Fibroblast of lung (primary cell): ENCODE results near the gene GLIS1. TPM values are rescaled to one million over a fixed set of nuclear protein-coding genes. Genes with fewer than 3 reads are reported as not detected.
"Not testable (repeated sequence)": the region's sequence is repeated elsewhere in the genome, so short reads cannot be mapped to it uniquely, and the experiment has no call there.

ENCODE experiments used
- DNase-seq, 2 donors: peaks; one replicate each; pipeline versions ENCODE4 v3.0.0 to v3.0.0-alpha.2; 2010; ENCODE audit warnings: low read depth in 2 of 2
- H2AFZ ChIP-seq: 2 replicates; pipeline ENCODE4 v1.5.1; 2012; ENCODE audit warnings: low read length, control low read depth, inconsistent platforms
- H3K27ac ChIP-seq: 2 replicates; pipeline ENCODE4 v1.5.1; 2011; ENCODE audit warnings: low read length, control low read depth; ENCODE audit not compliant: insufficient read depth
- H3K27me3 ChIP-seq: 2 replicates; pipeline ENCODE4 v1.5.1; 2011; ENCODE audit warnings: mild to moderate bottlenecking, low read length; ENCODE audit not compliant: control insufficient read depth, insufficient read depth
- H3K36me3 ChIP-seq: 2 replicates; pipeline ENCODE4 v1.5.1; 2011; ENCODE audit warnings: low read length; ENCODE audit not compliant: control insufficient read depth, insufficient read depth
- H3K4me1 ChIP-seq: 2 replicates; pipeline ENCODE4 v1.5.1; 2011; ENCODE audit warnings: low read length; ENCODE audit not compliant: control insufficient read depth, insufficient read depth; ENCODE audit errors: extremely low read depth
- H3K4me2 ChIP-seq: 2 replicates; pipeline ENCODE4 v1.5.1; 2011; ENCODE audit warnings: low read length, control low read depth; ENCODE audit not compliant: insufficient read depth; ENCODE audit errors: extremely low read depth
- H3K4me3 ChIP-seq, 4 experiments: fragments of 200-600 bp in 1 of 4; sonication (generic) in 1 of 4; replicated peaks in 1 of 4; 2 replicates each; pipeline ENCODE4 v1.5.1; 2011 to 2016; ENCODE audit warnings: low read length in 4 of 4, low read depth in 3 of 4, mild to moderate bottlenecking in 3 of 4, control low read depth in 2 of 4, inconsistent platforms in 1 of 4, mixed read lengths in 1 of 4; ENCODE audit not compliant: insufficient read depth in 1 of 4; ENCODE audit errors: control extremely low read depth in 1 of 4
- H3K79me2 ChIP-seq: 2 replicates; pipeline ENCODE4 v1.5.1; 2012; ENCODE audit warnings: mild to moderate bottlenecking, low read length, inconsistent platforms; ENCODE audit not compliant: control insufficient read depth, insufficient read depth
- H3K9ac ChIP-seq: 2 replicates; pipeline ENCODE4 v1.5.1; 2011; ENCODE audit warnings: mild to moderate bottlenecking, low read length, control low read depth; ENCODE audit not compliant: insufficient read depth
- H3K9me3 ChIP-seq: 2 replicates; pipeline ENCODE4 v1.5.1; 2012; ENCODE audit warnings: low read depth, low read length; ENCODE audit not compliant: control insufficient read depth, insufficient read depth
- H4K20me1 ChIP-seq: 2 replicates; pipeline ENCODE4 v1.5.1; 2011; ENCODE audit warnings: low read length; ENCODE audit not compliant: control insufficient read depth, insufficient read depth; ENCODE audit errors: extremely low read depth
- EZH2 ChIP-seq: IDR thresholded peaks from 2 replicates; pipeline ENCODE4 v1.5.1; 2012; ENCODE audit warnings: low read length, control low read depth, mild to moderate bottlenecking; ENCODE audit errors: missing control alignments
- polyA plus RNA-seq, 2 donors: library from polyadenylated mRNA; depleted of rRNA in 1 of 2; stranded (reverse) in 1 of 2; unstranded in 1 of 2; fragments of >200 nt; gene quantifications; 2 replicates each; pipeline ENCODE4 v1.2.1, GENCODE V29; 2011 to 2012; ENCODE audit warnings: missing spikeins in 1 of 2
- total RNA-seq: library from RNA; depleted of rRNA; stranded (reverse); fragments of >200 nt; gene quantifications from 2 replicates; pipeline ENCODE4 v1.2.1, GENCODE V29; 2014
- TF ChIP-seq, protein P1 (sequence below), 2 donors: IDR thresholded peaks in 1 of 2; conservative IDR thresholded peaks in 1 of 2; 1 replicate in 1 of 2; 2 replicates in 1 of 2; pipeline ENCODE4 v1.5.1; 2011 to 2012; ENCODE audit warnings: low read length in 2 of 2, control low read depth in 1 of 2, inconsistent platforms in 1 of 2, low read depth in 1 of 2, mild to moderate bottlenecking in 1 of 2

Gene GLIS1
- total and polyA plus RNA-seq, 2 donors (not counting 1 experiment from before 2014, with no cell fraction given): under 0.01 to 0.05 TPM

- H3K4me1 ChIP-seq: no peaks in the 10 kb centered on the region
- no peaks in the 10 kb centered on the region for H3K79me2 ChIP-seq
- H3K9ac ChIP-seq: no peak overlapping the region
- H3K27ac ChIP-seq: no peak overlapping the region
- no peak for DNase-seq
- H3K9me3 ChIP-seq: no peaks in the 10 kb centered on the region
- H2AFZ ChIP-seq: no peak overlapping the region
- H3K4me2 ChIP-seq: no peak overlapping the region
- H3K27me3 ChIP-seq: peaks cover 13% of the 10 kb centered on the region
- H3K36me3 ChIP-seq: no peaks in the 10 kb centered on the region
- no peak for TF ChIP-seq EZH2
- no peaks in the 10 kb centered on the region for H4K20me1 ChIP-seq
- no peak overlapping the region for H3K4me3 ChIP-seq
Measured at GRCh38 chr1:53557830-53558738, 180.9 kb downstream of the GLIS1 start.

DNA sequence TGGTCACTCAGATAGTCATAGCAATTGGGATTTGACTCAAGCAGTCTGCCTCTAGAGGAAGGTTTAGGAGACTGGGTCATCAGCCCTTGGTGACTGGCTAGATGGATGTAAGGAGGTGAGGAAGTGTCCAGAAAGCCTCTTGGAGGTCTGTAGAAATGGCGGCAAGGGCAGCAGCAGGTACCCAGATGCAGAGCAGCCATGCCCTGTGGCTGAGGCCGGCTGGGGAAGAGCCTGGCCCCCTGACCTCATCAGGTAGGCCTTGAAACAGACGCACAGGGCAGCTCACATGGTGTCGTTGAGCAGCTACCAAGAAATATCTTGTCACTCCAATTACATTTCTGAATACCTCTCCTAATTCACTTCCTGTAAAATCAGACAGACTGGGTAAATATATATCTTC lies 181.6 kb downstream of the GLIS1 start:
- Histone ChIP-seq H3K4me2 (no peak overlapping the region), H3K9ac (no peak overlapping the region), H3K4me3 (no peak overlapping the region), H3K4me1 (no peaks in the 10 kb centered on the region), H2AFZ (no peak overlapping the region), H3K27me3 (peaks cover 7% of the 10 kb centered on the region), H3K27ac (no peak overlapping the region), H3K9me3 (no peaks in the 10 kb centered on the region), H4K20me1 (no peaks in the 10 kb centered on the region), H3K79me2 (no peaks in the 10 kb centered on the region), H3K36me3 (no peaks in the 10 kb centered on the region)
- no peak for DNase-seq
- TF ChIP-seq, protein P1, sequence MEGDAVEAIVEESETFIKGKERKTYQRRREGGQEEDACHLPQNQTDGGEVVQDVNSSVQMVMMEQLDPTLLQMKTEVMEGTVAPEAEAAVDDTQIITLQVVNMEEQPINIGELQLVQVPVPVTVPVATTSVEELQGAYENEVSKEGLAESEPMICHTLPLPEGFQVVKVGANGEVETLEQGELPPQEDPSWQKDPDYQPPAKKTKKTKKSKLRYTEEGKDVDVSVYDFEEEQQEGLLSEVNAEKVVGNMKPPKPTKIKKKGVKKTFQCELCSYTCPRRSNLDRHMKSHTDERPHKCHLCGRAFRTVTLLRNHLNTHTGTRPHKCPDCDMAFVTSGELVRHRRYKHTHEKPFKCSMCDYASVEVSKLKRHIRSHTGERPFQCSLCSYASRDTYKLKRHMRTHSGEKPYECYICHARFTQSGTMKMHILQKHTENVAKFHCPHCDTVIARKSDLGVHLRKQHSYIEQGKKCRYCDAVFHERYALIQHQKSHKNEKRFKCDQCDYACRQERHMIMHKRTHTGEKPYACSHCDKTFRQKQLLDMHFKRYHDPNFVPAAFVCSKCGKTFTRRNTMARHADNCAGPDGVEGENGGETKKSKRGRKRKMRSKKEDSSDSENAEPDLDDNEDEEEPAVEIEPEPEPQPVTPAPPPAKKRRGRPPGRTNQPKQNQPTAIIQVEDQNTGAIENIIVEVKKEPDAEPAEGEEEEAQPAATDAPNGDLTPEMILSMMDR (conservative IDR thresholded peaks at IDR 0.05 in 1 of 2, IDR thresholded peaks at IDR 0.05 in 1 of 2; ENCODE audit: low read depth in 1 of 2, low read length in 2 of 2): peak in 1 of 2 donors; percentile 12
- no peak for TF ChIP-seq EZH2

DNA sequence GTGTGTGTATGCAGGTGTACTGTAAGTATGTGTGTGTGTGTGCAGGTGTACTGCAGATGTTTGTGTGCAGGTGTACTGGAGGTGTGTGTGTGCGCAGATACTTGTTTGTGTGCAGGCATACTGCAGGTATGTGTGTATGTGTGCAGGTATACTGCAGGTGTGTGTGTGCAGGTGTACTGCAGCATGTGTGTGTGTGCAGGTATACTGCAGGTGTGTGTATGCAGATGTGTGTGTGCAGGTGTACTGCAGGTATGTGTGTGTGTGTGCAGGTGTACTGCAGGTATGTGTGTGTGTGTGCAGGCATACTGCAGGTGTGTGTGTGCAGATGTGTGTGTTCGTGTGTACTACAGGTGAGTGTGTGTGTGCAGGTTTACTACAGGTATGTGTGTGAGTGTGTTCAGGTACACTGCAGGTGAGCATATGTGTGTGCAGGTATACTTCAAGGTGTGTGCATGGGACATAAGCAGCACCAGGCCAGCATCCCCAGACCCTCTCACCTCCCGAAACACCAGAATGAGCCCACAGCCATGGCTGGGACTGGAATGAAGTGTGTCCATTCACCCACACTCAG lies 182.2 kb downstream of the GLIS1 start:
- Histone ChIP-seq H3K9me3 (no peaks in the 10 kb centered on the region), H3K4me3 (no peak overlapping the region), H3K4me2 (no peak overlapping the region), H3K27me3 (peaks cover 4% of the 10 kb centered on the region), H3K79me2 (no peaks in the 10 kb centered on the region), H3K27ac (no peak overlapping the region), H3K4me1 (no peaks in the 10 kb centered on the region), H3K36me3 (no peaks in the 10 kb centered on the region), H4K20me1 (no peaks in the 10 kb centered on the region), H3K9ac (no peak overlapping the region), H2AFZ (no peak overlapping the region)
- TF ChIP-seq, protein P1 (conservative IDR thresholded peaks at IDR 0.05 in 1 of 2, IDR thresholded peaks at IDR 0.05 in 1 of 2; ENCODE audit: low read depth in 1 of 2, low read length in 2 of 2): no peak
- TF ChIP-seq EZH2: no peak
- DNase-seq: no peak

DNA sequence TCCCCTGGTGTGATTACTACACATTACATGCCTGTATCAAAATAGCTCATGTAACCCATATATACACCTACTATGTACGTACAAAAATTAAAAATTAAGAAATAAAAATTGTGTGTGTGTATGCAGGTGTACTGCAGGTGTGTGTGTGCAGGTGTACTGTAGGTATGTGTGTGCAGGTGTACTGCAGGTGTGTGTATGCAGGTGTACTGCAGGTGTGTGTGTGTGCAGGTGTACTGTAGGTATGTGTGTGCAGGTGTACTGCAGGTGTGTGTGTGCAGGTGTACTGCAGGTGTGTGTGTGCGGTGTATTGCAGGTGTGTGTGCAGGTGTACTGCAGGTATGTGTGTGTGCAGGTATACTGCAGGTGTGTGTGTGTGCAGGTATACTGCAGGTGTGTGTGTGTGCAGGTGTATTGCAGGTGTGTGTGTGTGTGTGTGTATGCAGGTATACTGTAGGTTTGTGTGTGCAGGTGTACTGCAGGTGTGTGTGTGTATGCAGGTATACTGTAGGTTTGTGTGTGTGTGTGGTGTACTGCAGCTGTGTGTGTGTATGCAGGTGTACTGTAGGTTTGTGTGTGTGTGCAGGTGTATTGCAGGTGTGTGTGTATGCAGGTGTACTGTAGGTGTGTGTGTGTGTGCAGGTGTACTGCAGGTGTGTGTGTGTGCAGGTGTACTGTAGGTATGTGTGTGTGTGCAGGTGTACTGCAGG lies 183.2 kb downstream of the GLIS1 start:
- not testable (repeated sequence) for H3K27ac ChIP-seq, H3K36me3 ChIP-seq, H3K4me2 ChIP-seq, H3K9ac ChIP-seq, H3K4me3 ChIP-seq, H3K79me2 ChIP-seq, H3K9me3 ChIP-seq, H3K27me3 ChIP-seq, DNase-seq, H4K20me1 ChIP-seq, H2AFZ ChIP-seq, H3K4me1 ChIP-seq
